GM12874 (cell line): ENCODE measurements around the gene RNF11.

ENCODE experiments used
- CTCF ChIP-seq: IDR thresholded peaks from 2 replicates; pipeline ENCODE4 v1.5.1; 2011; ENCODE audit warnings: low read depth, mild to moderate bottlenecking, control low read depth, low read length, moderate library complexity; ENCODE audit not compliant: insufficient read depth

RNF11 gene

GRCh38 chr1:51247022-51247421 lies 10.9 kb downstream of the RNF11 start:
- TF ChIP-seq CTCF, result no peak

GRCh38 chr1:51247499-51247898 lies 11.4 kb downstream of the RNF11 start:
- no peak for TF ChIP-seq CTCF

- no peak for TF ChIP-seq CTCF
Observed at GRCh38 chr1:51249445-51249844, 13.4 kb downstream of the RNF11 start.

- no peak for TF ChIP-seq CTCF
Observed at GRCh38 chr1:51252366-51252765, 16.3 kb downstream of the RNF11 start.

- no peak for TF ChIP-seq CTCF
Observed at GRCh38 chr1:51253691-51254090, 17.6 kb downstream of the RNF11 start.

- no peak for TF ChIP-seq CTCF
Observed at GRCh38 chr1:51255331-51255730, 19.3 kb downstream of the RNF11 start.

GRCh38 chr1:51263147-51263877 lies 27.2 kb downstream of the RNF11 start:
- TF ChIP-seq CTCF, result no peak
